ENCODE results near the gene PTPRM.

PTPRM gene

GRCh38 chr18:8354304-8354703 lies 787.2 kb downstream of the PTPRM start:
- TF ChIP-seq, protein P1, sequence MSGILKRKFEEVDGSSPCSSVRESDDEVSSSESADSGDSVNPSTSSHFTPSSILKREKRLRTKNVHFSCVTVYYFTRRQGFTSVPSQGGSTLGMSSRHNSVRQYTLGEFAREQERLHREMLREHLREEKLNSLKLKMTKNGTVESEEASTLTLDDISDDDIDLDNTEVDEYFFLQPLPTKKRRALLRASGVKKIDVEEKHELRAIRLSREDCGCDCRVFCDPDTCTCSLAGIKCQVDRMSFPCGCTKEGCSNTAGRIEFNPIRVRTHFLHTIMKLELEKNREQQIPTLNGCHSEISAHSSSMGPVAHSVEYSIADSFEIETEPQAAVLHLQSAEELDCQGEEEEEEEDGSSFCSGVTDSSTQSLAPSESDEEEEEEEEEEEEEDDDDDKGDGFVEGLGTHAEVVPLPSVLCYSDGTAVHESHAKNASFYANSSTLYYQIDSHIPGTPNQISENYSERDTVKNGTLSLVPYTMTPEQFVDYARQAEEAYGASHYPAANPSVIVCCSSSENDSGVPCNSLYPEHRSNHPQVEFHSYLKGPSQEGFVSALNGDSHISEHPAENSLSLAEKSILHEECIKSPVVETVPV (CRISPR knock-in tag; IDR thresholded peaks at IDR 0.05) = no peak
- no peak for TF ChIP-seq ZFP3 (CRISPR knock-in tag; IDR thresholded peaks at IDR 0.05)
- TF ChIP-seq ARNTL (CRISPR knock-in tag; IDR thresholded peaks at IDR 0.05; ENCODE audit: borderline replicate concordance, low read depth) = no peak
- no peak for ATAC-seq

DNA sequence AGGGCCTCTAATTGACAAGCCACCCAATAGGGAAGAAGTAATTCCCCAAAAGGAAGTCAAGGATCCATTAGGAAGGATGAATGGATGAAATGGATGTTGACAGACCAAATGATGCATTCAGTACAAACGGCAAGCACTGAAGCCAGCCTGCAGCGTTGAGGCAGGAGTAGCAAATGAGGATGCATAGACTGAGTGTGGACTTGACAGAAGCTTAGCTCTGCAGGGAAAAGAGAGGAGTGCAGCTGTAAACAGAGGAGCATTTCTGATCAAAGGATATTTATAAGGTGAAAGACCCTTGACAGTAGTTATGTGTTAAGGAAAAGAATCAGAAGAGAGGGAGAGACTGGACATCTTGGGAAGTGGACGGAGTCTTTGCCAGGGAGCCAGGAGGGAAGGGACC lies 788.9 kb downstream of the PTPRM start:
- no peak for ATAC-seq
- no peak for TF ChIP-seq TSHZ2 (CRISPR knock-in tag; IDR thresholded peaks at IDR 0.05)
- no peak for TF ChIP-seq BACH2 (CRISPR knock-in tag; IDR thresholded peaks at IDR 0.05; ENCODE audit: borderline replicate concordance)
- no peak for TF ChIP-seq ZNF565 (CRISPR knock-in tag; conservative IDR thresholded peaks at IDR 0.05; ENCODE audit: low read depth)
- no peak for TF ChIP-seq TCF4 (CRISPR knock-in tag; IDR thresholded peaks at IDR 0.05; ENCODE audit: borderline replicate concordance)
- TF ChIP-seq PPARA (CRISPR knock-in tag; IDR thresholded peaks at IDR 0.05; ENCODE audit: borderline replicate concordance) = no peak
- TF ChIP-seq ARNTL (CRISPR knock-in tag; IDR thresholded peaks at IDR 0.05; ENCODE audit: borderline replicate concordance, low read depth) = no peak

DNA sequence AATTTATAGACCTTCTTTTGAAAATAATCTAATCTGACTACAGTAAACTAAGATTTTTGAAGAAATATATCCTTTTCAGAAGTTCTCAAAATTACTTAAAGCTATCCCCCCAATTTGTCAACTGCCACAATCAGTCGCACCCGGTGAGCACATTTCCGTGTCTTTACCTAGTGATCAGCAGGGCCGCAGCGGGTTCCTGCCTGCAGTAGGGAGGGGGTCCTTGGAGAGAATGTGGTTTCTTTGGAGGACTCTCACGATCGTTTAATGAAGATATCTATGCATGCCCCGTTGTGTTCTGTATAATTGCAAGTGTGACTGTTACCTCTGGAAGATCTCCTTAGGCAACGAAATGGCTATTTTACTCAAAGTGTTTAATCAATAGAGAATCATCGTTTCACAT lies 790.2 kb downstream of the PTPRM start:
- ATAC-seq = no peak
- TF ChIP-seq TSHZ2 (CRISPR knock-in tag; IDR thresholded peaks at IDR 0.05) = no peak
- TF ChIP-seq ZNF8 (CRISPR knock-in tag; IDR thresholded peaks at IDR 0.05) = no peak
- TF ChIP-seq, protein P1 (CRISPR knock-in tag; IDR thresholded peaks at IDR 0.05) = no peak
- no peak for TF ChIP-seq PATZ1 (CRISPR knock-in tag; IDR thresholded peaks at IDR 0.05; ENCODE audit: borderline replicate concordance)
- no peak for TF ChIP-seq ZNF565 (CRISPR knock-in tag; conservative IDR thresholded peaks at IDR 0.05; ENCODE audit: low read depth)
- TF ChIP-seq GLIS3 (CRISPR knock-in tag; IDR thresholded peaks at IDR 0.05) = no peak
- no peak for TF ChIP-seq ZC3H10 (CRISPR knock-in tag; IDR thresholded peaks at IDR 0.05)
- TF ChIP-seq POU6F1 (CRISPR knock-in tag; IDR thresholded peaks at IDR 0.05; ENCODE audit: borderline replicate concordance, low read depth) = no peak
- TF ChIP-seq ZFP30 (CRISPR knock-in tag; IDR thresholded peaks at IDR 0.05) = no peak
- TF ChIP-seq PPARA (CRISPR knock-in tag; IDR thresholded peaks at IDR 0.05; ENCODE audit: borderline replicate concordance) = no peak
- TF ChIP-seq RARB (CRISPR knock-in tag; IDR thresholded peaks at IDR 0.05) = no peak
- no peak for TF ChIP-seq TOX (CRISPR knock-in tag; IDR thresholded peaks at IDR 0.05; ENCODE audit: borderline replicate concordance)
- no peak for TF ChIP-seq ISL1 (CRISPR knock-in tag; IDR thresholded peaks at IDR 0.05)
- no peak for TF ChIP-seq ESRRG (CRISPR knock-in tag; IDR thresholded peaks at IDR 0.05)
- TF ChIP-seq TCF4 (CRISPR knock-in tag; IDR thresholded peaks at IDR 0.05; ENCODE audit: borderline replicate concordance) = no peak
- no peak for TF ChIP-seq CSDC2 (CRISPR knock-in tag; IDR thresholded peaks at IDR 0.05)
- no peak for TF ChIP-seq ARNTL (CRISPR knock-in tag; IDR thresholded peaks at IDR 0.05; ENCODE audit: borderline replicate concordance, low read depth)

All from SK-N-SH treated with all-trans-retinoic acid at 6 μM for 48 hours (cell line).